ENCODE results near the gene SSC4D.
"Not testable (repeated sequence)": the region's sequence is repeated elsewhere in the genome, so short reads cannot be mapped to it uniquely, and the experiment has no call there.

DNA sequence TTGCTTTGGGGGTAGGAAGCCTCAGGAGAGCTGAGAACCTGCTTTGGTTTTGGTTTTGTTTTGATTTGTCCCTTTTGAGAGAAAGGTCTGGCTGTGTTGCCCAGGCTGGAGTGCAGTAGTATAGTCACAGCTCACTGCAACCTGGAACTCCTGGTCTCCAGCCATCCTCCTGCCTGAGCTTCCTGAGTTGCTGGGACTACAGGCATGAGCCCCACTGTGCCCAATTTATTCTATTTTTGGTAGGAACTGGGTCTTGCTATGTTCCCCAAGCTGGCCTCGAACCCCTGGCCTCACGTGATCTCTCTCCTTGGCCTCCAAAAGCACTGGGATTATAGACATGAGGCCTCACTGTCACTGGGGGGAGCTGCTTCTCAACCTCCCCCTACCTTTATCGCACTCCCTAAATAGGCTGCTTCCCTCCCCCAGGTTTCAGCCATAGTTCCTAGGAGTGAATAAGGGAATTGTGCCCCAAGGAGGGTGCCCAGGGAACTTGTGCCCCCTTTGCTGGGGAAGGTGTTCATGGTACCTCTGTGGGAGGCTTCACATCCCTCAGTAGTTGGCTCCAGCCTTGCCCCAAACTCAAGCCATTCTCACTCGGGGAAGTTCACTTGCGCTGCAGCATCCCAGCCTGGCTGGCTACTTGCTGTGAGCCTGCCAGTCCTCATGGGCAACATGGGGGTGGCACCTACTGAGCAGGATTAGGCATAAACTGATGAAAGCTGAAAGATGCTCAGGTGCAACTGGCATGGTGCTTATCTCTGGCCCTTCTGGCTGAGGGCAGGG is 33.4 kb upstream of the SSC4D start:
- TF ChIP-seq, protein P1, sequence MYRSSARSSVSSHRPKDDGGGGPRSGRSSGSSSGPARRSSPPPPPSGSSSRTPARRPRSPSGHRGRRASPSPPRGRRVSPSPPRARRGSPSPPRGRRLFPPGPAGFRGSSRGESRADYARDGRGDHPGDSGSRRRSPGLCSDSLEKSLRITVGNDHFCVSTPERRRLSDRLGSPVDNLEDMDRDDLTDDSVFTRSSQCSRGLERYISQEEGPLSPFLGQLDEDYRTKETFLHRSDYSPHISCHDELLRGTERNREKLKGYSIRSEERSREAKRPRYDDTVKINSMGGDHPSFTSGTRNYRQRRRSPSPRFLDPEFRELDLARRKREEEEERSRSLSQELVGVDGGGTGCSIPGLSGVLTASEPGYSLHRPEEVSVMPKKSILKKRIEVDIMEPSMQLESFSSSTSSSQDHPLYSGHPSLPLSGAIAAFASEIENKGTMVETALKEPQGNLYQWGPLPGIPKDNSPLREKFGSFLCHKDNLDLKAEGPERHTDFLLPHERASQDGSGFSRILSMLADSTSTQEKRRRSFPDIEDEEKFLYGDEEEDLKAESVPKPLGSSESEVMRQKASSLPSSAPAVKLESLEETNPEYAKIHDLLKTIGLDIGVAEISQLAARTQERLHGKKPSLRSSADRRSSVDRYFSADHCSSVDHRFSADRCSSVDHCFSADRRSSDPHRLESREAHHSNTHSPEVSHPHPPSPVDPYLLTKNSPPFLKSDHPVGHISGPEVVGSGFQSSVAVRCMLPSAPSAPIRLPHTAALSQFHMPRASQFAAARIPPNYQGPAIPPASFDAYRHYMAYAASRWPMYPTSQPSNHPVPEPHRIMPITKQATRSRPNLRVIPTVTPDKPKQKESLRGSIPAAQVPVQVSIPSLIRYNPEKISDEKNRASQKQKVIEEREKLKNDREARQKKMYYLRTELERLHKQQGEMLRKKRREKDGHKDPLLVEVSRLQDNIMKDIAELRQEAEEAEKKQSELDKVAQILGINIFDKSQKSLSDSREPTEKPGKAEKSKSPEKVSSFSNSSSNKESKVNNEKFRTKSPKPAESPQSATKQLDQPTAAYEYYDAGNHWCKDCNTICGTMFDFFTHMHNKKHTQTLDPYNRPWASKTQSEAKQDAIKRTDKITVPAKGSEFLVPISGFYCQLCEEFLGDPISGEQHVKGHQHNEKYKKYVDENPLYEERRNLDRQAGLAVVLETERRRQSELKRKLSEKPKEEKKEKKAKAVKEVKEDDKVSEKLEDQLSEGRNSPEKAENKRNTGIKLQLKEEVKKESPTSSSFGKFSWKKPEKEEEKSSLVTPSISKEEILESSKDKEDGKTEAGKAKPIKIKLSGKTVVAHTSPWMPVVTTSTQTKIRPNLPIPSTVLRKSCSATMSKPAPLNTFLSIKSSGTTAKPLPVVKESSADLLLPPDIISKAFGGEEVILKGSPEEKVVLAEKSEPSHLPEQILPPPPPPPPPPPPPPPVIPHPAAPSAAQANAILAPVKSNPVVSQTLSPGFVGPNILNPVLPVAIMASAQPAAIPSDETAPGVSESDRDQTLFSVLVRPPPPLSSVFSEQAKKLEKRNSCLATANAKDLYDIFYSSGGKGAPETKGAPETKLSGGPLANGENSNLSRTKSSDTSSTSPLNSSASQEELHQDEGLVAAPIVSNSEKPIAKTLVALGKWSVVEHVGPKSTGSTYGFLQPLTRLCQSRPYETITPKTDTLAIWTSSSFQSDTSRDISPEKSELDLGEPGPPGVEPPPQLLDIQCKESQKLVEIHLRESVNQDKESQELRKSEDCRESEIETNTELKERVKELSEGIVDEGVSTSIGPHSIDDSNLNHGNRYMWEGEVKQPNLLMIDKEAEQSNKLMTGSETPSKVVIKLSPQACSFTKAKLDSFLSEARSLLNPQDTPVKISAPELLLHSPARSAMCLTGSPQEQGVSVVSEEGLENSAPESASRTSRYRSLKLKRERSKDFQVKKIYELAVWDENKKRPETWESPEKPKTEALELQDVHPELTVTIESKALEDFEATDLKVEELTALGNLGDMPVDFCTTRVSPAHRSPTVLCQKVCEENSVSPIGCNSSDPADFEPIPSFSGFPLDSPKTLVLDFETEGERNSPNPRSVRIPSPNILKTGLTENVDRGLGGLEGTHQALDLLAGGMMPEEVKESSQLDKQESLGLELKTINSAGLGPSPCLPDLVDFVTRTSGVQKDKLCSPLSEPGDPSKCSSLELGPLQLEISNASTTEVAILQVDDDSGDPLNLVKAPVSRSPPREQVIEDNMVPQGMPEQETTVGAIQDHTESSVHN (IDR thresholded peaks at IDR 0.05; ENCODE audit: borderline replicate concordance in 1 of 2, low read depth in 1 of 2), result not testable (repeated sequence)
- not testable (repeated sequence) for TF ChIP-seq ZNF592 (IDR thresholded peaks at IDR 0.05); ZNF143 (CRISPR knock-in tag; IDR thresholded peaks at IDR 0.05); JUND (IDR thresholded peaks at IDR 0.05; ENCODE audit: borderline replicate concordance, low read depth, low read length); JUND (tag; IDR thresholded peaks at IDR 0.05; ENCODE audit: borderline replicate concordance, low read depth, low read length); ARID4B (CRISPR knock-in tag; IDR thresholded peaks at IDR 0.05)
- TF ChIP-seq, protein P2, sequence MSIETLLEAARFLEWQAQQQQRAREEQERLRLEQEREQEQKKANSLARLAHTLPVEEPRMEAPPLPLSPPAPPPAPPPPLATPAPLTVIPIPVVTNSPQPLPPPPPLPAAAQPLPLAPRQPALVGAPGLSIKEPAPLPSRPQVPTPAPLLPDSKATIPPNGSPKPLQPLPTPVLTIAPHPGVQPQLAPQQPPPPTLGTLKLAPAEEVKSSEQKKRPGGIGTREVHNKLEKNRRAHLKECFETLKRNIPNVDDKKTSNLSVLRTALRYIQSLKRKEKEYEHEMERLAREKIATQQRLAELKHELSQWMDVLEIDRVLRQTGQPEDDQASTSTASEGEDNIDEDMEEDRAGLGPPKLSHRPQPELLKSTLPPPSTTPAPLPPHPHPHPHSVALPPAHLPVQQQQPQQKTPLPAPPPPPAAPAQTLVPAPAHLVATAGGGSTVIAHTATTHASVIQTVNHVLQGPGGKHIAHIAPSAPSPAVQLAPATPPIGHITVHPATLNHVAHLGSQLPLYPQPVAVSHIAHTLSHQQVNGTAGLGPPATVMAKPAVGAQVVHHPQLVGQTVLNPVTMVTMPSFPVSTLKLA (conservative IDR thresholded peaks at IDR 0.05), result not testable (repeated sequence)

All from K562 (cell line).